Activated CD4-positive, CD25-positive, alpha-beta regulatory T cell treated with anti-CD3 and anti-CD28 coated beads, Interleukin-2, amount 50 U/mL, for 72 hours (primary cell): ENCODE data around the gene NAA40.
"Not testable (repeated sequence)": the region's sequence is repeated elsewhere in the genome, so short reads cannot be mapped to it uniquely, and the experiment has no call there.

ENCODE experiments used
- DNase-seq: peaks from one replicate; pipeline ENCODE4 v3.0.0; 2021

Gene NAA40

DNA sequence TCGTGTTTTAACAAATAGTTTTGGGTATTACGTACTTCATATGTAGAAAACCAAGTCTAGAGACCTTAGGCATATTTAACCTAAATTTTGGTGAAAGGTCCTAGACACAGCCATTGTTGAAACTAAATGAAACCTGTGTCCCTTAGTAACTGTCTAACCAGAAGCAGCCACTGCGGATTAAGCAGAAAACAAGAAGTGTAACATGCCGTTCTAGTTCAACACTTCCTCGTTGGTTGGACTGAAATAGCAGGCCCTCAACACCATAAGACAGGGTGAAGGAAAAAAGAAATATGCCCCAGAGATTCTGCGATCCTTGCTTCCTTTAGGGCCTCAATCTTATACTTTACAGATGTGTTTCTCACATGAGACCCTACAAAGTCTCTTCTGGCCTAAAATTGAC lies 2.0 kb downstream of the NAA40 start:
- no peak for DNase-seq

DNA sequence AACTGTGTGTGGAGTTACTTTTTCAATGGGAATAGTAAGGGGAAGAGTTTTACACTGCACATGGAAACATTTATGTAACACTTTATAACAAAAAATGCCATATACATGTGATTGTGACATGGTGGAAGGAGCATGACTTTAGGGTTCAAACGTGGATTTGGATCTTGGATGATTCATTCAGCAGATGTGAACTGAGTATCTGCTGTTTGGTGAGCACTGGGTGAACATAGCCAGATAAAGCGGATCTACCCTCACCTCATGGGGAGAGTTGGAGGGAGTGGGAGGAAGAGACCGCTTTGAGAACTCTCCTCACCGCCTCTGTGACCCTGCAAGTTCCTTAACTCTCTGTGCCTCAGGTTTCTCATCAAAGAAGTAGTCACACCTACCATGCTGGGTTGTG lies 3.1 kb downstream of the NAA40 start:
- DNase-seq, result no peak

DNA sequence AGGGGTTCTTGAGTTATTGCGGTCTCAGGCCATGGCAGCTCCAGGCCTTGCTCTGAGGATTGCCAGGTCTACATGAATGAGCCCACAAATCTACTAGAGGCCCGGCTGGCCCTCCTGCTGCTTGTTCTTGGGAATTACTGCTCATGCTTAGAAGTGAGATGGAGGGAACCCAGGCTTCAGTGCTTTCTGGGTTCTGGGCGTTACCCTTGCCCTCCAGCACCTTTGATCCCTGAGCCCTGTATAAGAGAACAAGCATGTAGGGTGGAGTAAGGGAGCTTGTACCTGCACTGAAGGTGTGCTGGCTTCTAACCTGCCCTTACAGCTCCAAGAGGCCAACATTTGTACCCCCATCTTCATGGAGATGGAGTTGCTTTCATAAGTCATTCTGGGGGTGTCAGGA lies 4.0 kb downstream of the NAA40 start:
- DNase-seq, result no peak

DNA sequence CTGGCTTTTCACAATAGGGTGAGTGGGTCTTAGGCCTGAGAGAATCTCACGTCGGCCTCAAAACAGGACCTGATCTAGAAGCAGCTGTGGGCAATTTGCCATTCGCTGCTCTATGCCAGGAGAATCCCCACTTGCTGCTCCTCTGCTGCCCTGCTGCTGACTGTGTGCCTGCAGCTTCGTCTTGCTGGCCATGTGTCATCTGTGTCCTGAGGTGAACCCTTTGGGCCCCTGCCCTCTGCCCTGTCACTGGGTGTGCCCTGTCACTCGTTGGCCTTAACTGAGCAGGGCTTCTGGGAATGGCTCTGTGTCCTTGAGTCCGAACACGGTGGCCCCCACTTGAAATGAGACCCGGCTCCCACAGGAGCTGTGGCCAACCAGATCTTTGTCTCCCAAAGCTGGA lies 6.2 kb downstream of the NAA40 start:
- DNase-seq, result no peak

DNA sequence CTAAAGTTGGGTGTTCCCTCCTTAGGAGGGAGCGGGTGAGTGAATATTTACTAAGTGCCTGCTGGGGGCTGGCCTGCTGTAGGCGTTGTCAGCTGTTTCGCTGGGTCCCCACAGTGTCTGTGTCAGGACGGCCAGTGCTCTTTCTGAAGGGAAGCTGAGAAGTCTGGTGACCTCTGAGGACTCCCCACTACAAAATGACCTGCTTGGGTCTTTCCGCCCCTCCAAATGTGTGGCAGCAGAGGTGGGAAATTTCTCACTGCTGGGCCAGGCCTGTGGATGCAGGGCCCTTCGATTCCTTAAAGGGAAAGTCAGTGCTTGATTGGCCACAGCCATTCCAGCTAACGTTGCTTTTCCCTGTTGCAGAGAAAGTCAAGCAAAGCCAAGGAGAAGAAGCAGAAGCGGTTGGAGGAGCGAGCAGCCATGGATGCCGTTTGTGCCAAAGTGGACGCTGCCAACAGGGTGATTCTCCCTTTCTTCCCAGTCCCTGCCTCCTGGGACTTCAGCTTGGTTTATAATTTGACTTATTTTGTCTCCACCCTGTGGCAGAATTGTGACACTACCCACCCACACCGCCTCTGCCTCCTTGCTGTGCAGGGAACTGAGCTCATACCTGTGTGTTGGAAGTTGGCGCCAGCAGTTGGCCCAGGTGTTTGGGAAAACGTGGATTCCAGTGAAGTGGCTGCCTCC lies 6.8 kb downstream of the NAA40 start:
- no peak for DNase-seq

DNA sequence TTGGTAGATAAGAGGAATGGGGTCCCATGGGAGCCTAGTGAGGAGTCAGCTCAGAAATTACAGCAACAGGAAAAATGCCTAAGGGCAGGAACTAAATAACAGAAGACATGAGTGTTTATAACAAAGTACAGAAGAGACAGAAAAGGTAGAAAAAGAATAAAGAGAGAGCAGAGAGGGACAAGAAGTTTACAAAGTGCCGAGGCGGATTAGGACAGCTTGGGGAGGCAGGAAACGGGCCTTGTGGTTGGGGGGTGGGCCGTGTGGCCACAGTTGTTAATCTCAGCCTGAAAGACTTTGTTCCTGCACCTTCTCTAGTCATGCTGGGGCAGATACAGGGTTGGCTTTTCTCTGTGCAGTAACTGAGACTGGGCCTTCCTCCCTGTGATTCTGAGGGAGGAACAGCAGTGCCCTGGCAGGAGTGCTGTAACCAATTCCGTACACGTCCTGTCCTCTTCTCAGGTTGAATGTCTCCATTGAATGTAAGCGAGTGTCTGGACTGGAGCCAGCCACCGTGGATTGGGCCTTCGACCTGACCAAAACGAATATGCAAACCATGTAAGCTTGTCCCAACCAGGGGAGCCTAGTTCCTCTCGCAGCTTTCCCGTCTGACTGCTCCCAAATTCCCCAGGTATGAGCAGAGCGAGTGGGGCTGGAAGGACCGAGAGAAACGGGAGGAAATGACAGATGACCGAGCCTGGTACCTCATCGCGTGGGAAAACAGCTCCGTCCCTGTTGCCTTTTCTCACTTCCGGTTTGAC lies 13.2 kb downstream of the NAA40 start:
- DNase-seq, result no peak

DNA sequence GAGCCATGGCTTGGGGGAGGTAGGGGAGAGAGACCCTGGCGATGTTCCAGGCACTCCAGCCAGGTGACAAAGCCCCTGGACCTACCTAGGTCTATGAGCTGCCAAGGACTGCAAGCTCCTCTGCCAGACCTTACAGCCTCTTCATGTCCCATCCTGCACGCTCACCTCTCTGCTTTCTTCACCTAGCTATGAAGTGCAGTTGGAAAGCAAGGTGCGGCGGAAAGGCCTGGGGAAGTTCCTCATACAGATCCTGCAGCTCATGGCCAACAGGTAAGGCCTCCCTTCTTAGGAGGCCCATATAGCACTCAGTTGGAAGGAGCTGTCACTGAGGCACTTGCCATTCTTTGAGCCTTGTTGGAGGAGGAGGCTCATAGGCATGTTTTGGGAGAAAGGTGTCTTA lies 13.8 kb downstream of the NAA40 start:
- no peak for DNase-seq

DNA sequence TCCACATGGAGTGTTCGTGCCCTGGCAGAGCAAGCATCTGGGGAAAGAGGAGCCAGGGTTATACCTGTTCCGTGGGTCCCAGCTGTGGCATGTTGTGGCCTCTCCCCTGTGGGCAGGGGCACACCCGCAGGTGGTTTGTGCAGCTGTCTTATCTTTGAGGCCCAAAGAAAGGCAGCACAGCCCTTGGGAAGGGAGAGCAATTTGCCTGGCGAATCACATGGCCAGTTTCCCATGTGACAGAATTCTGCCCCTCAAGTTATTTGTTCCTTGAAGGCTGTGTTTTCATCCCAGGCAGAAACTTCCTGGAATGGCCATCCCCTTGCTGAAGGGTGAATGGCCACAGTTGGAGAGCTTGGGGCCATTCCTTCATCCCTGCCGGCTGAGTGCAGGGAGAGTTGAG lies 19.2 kb downstream of the NAA40 start:
- DNase-seq, result no peak

DNA sequence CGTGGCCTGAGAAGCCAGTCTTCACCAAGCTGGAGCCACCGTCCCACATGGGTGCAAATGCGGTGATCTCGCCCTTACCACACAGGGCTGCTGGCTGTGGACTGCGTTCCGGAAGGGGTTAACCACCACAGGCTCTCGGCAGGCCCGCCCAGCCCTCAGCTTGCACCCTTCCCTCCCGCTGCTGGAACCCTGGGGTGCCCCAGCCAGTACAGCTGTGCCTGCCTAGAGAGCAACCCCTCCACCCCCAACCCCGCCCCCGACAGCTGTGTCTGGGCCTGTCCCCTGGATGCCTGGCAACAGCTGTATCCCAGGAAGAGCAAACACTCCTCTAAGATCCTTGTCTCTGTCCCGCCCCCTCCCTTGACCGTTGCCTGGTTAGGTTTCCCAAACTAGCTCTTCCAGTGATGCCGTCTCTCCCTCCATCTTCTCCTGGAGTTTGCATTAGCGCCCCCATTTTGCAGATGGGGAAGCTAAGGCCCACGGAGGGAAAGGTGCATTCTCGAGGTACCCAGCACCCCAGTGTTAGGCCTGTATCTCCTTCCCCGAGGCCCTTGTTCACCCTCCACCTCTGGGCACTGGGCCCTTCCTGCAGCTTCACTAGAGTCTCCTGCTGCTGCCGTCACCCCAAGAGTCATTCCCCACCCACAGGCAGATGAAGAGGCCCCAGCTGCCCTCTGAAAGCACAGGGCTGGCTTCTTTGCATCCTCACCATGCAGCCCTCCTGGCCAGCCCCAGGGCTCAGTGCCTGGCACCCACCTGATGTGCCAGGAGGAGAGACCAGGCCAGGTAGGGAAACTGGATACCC lies 23.0 kb downstream of the NAA40 start:
- no peak for DNase-seq

DNA sequence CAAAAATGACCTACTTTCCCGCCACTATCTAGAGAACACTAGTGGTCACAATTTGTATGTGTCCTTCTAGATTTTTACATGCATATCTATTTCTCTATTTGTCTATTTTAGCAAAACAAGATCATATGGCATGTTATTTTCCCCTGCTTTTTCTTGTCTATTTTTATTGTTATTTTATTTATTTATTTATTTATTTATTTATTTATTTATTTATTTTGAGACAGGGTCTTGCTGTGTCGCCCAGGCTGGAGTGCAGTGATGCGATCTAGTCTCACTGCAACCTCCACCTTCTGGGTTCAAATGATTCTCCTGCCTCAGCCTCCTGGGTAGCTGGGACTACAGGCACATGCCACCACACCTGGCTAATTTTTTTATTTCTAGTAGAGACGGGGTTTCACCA lies 25.1 kb downstream of the NAA40 start:
- DNase-seq, result not testable (repeated sequence)

DNA sequence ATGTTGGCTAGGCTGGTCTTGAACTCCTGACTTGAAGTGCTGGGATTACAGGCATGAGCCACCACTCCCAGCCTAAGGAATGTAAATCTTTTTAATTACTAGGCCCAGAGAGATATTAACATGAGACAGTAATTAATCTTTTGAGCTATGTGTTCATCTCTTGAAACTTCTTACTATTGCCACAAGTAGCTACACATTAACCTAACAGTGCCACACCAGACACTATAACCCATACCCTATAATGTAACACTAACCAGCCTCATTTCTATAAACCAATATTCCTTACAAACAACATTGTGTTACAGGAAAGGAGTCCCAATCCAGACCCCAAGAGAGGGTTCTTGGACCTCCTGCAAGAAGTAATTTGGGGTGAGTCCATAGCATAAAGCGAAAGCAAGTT lies 27.6 kb downstream of the NAA40 start:
- no peak for DNase-seq

DNA sequence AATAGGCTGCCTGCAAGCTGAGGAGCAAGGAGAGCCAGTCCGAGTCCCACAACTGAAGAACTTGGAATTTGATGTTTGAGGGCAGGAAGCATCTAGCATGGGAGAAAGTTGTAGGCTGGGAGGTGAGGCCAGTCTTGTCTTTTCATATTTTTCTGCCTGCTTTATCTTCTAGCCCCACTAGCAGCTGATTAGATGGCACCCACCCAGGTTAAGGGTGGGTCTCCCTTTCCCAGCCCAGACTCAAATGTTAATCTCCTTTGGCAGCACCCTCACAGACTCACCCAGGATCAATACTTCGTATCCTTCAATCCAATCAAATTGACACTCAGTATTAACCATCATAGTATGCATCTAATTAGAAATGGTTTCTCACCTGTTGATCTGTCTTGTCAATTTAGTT lies 30.7 kb downstream of the NAA40 start:
- DNase-seq, result no peak

DNA sequence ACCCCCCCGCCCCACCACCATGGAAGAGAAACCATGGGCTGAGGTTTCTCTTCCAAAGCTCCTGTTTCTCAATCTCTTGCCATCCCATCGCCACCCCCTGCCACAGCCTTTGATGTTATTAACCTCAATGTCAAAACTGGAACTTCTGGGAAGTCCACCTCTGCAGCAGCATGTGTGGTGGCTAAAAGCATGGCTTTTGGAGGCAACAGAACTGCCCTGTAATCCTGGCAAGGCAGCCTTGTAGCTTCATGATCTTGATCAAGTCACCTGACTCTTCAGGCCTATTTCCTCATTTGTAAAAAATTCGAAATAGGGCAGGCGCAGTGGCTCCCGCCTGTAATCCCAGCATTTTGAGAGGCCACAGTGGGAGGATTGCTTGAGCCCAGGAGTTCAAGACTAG lies 32.1 kb downstream of the NAA40 start:
- no peak for DNase-seq

DNA sequence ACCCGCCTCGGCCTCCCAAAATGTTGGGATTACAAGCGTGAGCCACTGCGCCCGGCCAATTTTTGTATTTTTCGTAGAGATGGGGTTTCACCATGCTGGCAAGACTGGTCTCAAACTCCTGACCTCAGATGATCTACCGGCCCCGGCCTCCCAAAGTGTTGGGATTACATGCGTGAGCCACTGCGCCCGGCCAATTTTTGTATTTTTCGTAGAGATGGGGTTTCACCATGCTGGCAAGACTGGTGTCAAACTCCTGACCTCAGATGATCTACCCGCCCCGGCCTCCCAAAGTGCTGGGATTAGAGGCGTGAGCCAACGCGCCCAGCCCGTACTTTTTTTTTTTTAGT lies 35.1 kb downstream of the NAA40 start:
- DNase-seq, result not testable (repeated sequence)

DNA sequence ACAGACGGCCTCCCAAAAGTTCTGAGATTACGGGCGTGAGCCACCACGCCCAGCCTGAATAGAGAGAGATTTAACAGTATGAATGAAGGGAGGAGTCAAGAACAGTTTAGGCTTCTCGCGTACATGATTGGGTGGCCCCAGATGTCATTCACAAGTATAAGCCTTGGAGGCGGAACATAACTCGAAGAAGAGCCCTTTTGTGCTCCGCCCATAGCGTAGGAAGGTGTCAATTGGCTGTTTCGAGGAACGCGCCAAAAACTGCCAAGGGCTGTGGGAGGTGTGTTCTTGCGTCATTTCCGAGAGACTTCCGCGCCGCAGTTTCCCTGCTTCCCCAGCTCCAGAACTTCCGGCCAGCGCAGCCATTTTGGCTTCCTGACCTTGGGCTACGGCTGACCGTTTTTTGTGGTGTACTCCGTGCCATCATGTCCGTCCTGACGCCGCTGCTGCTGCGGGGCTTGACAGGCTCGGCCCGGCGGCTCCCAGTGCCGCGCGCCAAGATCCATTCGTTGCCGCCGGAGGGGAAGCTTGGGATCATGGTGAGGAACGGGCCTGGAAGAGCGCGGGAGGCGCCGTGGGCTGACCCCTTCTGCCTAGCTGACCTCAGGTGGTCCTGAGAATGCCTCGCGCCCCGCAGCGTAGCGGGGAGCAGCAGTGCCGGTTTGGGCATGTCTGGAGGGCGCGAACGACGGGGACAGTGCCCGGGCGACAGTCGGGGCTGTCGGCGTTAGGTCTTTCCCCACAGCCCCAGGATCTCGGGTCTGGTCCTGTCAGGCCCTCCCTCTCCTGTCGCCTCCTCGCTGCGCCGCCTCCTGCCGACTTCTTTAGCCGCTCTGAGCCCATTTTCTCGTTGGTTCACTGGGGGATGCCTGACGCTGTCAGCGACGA lies 35.7 kb downstream of the NAA40 start, which contains the start of gene COX8A:
Gene COX8A (plus strand): TSS at position 362 of the 885 bp plus-strand sequence. CDS start 61 bp downstream, at position 423.
- peak; percentile 89 for DNase-seq

DNA sequence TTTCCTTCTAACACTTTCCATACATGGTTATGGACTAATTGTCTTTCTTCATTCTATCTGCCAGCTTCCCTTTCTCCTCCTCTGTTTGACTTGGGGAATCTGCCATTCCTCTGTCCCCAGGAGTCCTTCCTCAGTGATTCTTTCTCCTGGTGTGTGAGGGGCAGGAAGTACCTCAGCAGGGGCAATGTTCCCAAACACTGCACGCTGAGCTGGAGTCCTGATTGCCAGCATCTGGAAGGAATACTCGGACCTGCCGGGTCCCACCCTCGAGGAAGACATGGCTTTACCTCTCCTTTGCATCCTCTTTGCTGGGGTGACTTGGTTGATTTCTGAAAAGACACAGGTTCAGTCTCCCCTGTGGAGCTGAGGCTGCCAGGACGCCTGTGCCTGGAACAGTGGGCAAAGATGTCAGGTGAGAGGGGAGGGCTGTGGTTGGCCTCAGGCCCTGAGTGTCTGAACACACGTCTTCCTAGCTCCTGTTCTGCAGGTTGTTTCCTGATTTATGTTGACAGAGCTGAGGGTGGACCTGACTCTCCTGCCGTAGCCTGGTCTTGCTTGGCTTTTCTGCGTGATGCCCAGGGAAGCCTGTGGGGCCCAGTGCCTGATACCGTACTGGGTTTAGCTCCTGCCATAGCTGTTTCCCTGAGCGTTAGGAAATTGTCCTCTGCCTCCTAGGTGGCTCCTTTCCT lies 39.9 kb downstream of the NAA40 start:
- no peak for DNase-seq

DNA sequence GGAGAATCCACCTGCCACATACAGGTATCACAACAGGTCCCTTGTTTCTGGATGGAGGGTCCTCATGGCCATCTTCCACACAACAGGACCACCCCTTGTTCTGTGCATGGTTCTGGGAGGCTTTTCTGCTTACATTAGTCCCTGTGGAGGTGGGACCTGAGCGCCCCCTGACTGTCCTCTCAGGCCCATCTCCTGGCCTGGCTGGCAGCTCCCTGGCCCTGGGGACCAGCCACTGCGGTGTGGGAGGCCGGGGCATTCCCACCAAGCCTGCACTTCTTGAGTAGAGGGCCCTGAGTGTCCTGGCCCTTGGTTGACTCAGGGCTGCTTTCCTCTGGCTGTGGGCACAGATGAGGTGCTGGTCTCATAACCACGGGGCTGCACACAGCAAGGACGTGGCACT lies 40.6 kb downstream of the NAA40 start:
- DNase-seq, result no peak

DNA sequence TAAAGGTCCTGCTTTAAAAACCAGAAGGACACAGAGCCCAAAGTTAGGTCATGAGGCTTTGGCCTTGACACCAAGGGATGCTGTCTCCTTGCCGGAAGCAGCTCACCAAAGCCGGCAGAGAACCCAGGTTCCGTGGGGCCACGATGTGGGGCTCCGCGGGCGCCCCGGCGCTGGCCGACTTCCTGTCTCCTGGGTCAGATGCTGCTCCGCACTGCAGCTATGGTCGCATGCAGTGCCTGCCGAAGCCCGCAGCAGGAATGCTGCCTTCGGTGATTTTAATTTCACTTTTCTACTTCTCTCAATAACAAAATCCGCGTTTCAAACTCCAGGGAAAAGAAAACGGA lies 47.0 kb downstream of the NAA40 start:
- DNase-seq, result peak; percentile 68

DNA sequence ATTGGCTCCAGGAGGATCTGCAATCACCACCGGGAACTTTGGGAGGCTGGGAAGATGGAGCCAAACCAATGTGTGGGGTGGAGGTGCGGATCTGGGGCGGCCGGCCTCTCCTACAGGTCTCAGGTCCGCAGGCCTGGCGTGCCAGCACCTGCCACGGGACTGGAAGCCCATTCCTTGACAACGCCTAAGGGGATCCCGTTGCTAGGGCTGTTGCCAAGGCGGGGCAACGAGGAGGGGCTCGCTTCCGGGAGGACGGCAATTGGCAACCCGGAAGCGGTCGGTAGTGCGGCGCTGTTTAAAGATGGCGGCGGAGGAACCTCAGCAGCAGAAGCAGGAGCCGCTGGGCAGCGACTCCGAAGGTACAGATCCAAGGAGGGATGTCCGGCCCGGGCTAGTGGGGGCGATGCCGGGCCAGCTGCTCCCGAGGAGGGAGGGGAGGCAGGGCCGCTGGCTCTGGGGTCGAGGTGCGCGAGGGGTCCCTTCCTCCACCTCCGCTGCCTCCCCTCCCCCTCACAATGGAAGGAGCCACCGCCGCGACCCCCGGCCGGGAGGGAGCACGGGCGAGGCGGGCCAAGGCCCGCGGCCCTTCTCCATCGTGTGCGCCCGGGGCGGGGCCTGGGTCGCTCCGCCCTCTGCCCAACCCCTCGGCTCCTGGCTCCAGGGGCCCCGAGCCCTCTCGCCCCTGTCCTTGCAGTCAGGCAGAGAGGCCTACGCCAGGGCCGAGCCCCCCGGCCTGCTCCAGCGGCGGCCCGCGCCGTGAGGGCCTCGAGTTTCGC lies 47.5 kb downstream of the NAA40 start, which contains the start of gene OTUB1:
Gene OTUB1 (plus strand): TSS at position 283 of the 776 bp plus-strand sequence. CDS start 19 bp downstream, at position 302.
- peak; percentile 85 for DNase-seq

DNA sequence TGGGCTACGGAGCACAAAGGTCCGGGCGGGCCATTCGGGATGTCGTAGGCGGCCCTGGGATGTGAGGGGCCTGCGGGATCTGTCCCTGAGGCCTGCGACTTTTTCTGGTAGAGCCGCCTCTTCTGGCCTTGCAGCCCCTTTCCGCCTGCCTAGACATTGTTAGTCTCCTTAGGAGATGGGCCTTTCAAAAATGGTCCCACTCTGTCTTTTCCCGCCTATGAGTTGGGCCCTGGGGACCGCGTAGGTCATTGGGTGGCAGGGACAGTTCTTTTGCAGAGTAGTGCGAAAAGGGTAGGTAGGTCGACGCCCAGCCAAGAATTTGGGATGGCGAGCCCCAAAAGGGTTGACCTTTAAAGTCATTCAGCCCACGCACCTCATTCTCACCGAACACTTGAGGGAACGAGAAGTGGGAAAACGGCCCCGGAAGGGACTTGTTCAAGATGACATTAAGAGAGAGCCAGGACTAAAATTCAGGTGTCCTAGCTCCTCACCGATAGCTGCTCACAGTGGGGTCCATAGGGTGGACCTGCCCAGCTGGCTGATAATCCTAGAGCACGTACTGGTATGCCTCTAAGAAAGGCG lies 48.2 kb downstream of the NAA40 start:
- DNase-seq, result no peak

DNA sequence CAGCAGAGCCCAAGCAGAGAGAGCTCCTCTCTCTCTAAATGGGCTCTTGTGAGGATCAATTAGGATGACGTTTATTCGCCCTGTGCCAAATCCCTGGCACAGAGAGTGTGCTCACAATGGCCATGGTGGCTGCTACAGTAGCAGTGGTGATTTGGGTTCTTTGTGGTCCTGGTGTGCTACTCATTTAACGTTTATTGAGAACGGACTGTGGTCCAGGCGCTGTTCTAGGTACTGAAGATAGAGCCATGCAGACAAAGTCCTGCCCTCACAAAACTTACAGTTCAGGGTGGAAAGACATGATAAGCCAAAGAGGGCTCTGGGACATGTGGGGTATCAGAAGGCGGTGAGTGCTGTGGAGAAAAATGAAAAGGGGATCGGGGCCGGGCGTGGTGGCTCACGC lies 52.8 kb downstream of the NAA40 start:
- DNase-seq, result no peak
